CD4-positive, alpha-beta T cell (primary cell): ENCODE measurements around the gene IKZF1. TPM values are rescaled to one million over a fixed set of nuclear protein-coding genes. Genes with fewer than 3 reads are reported as not detected.
A peak's percentile ranks its signal among the peaks of the same experiment; 100 is the strongest.

Source experiments
- ATAC-seq: fragments of 200-7000 bp; cut with Tn5 transposase; one replicate; pipeline ENCODE4 v1.10.0; 2022; ENCODE audit warnings: mild to moderate bottlenecking; ENCODE audit not compliant: poor library complexity
- CTCF ChIA-PET: fragments of 350-600 bp; sonication (Branson Sonifier 250); formaldehyde crosslinking; loops from one replicate; lab custom pipeline; 2021; ENCODE audit warnings: antibody characterized with exemption, inconsistent platforms; lab: Charles Lee
- POLR2A ChIA-PET: fragments of 350-600 bp; sonication (Branson Sonifier 250); formaldehyde crosslinking; loops from one replicate; lab custom pipeline; 2021; ENCODE audit warnings: antibody characterized with exemption, inconsistent platforms; lab: Charles Lee
- DNase-seq, 14 experiments: peaks; one replicate each; pipeline ENCODE4 v3.0.0-alpha.2; 2013 to 2020; ENCODE audit warnings: mixed read lengths in 2 of 14
- H3K27ac ChIP-seq, 2 donors: one replicate each; pipeline versions ENCODE4 v1.5.1 to v1.7.0; 2013; ENCODE audit warnings: low read length in 2 of 2, low read depth in 1 of 2, mild to moderate bottlenecking in 1 of 2
- H3K27me3 ChIP-seq, 2 experiments: 1 replicate in 1 of 2; 2 replicates in 1 of 2; pipeline versions ENCODE4 v1.6.1 to v1.7.0; 2013; ENCODE audit warnings: low read length in 2 of 2, control low read depth in 1 of 2, mild to moderate bottlenecking in 1 of 2, moderate library complexity in 1 of 2; ENCODE audit not compliant: insufficient read depth in 2 of 2, control insufficient read depth in 1 of 2
- H3K36me3 ChIP-seq: one replicate; pipeline ENCODE4 v1.6.1; 2013; ENCODE audit warnings: low read length, control low read depth; ENCODE audit not compliant: insufficient read depth
- H3K4me1 ChIP-seq: one replicate; pipeline ENCODE4 v1.6.1; 2013; ENCODE audit warnings: low read length, control low read depth; ENCODE audit not compliant: insufficient read depth
- H3K4me3 ChIP-seq: one replicate; pipeline ENCODE4 v1.5.1; 2013; ENCODE audit warnings: mild to moderate bottlenecking, low read length, moderate library complexity
- H3K9me3 ChIP-seq, 2 experiments: 1 replicate in 1 of 2; 2 replicates in 1 of 2; pipeline versions ENCODE4 v1.6.1 to v1.7.0; 2013; ENCODE audit warnings: low read length in 2 of 2, mild to moderate bottlenecking in 2 of 2, control low read depth in 1 of 2, moderate library complexity in 1 of 2; ENCODE audit not compliant: control insufficient read depth in 1 of 2, insufficient read depth in 1 of 2
- H3K27ac Mint-ChIP-seq: one replicate; pipeline ENCODE4 v1.8.0; 2020; ENCODE audit warnings: mixed read lengths
- H3K27me3 Mint-ChIP-seq: one replicate; pipeline ENCODE4 v1.8.0; 2021; ENCODE audit warnings: mixed read lengths
- H3K36me3 Mint-ChIP-seq: one replicate; pipeline ENCODE4 v1.8.0; 2021; ENCODE audit warnings: low read depth, mixed read lengths
- H3K4me1 Mint-ChIP-seq: one replicate; pipeline ENCODE4 v1.8.0; 2021; ENCODE audit warnings: low read depth, mixed read lengths
- H3K4me3 Mint-ChIP-seq: one replicate; pipeline ENCODE4 v1.8.0; 2020; ENCODE audit warnings: mild to moderate bottlenecking, mixed read lengths
- H3K9me3 Mint-ChIP-seq: one replicate; pipeline ENCODE4 v1.8.0; 2020; ENCODE audit warnings: mixed read lengths
- CTCF ChIP-seq: fragments of 200-600 bp; IDR thresholded peaks from one replicate; pipeline ENCODE4 v1.8.0; 2022; ENCODE audit warnings: antibody characterized with exemption, mild to moderate bottlenecking
- intact Hi-C, 2 experiments: fragments of 100-400 bp; cut with DNase I in 1 of 2; cut with micrococcal nuclease in 1 of 2; formaldehyde crosslinking; loops; one replicate each; pipeline versions ENCODE4 v1.15.1 to v1.9.0; 2023 to 2025; cut with DNase I, micrococcal nuclease
- total RNA-seq, 174 experiments: library from RNA in 2 of 174; stranded (reverse) in 2 of 174; gene quantifications; one replicate each; pipeline ENCODE4 v1.2.3 and lab custom pipeline; 2021 to 2026

IKZF1 gene
- total RNA-seq, 2 experiments from 2014 or later, result 297 to 300 TPM

- ChIA-PET CTCF (interaction anchor here (1.3 to 7.1 kb wide), 5 partner anchors 6 to 109 kb away, joined by 3 to 45 read pairs (median 6); partner anchors contain the start of gene IKZF1), POLR2A (interaction anchor here (0.7 to 32.3 kb wide), 9 partner anchors 5 to 110 kb away, joined by 3 to 2111 read pairs (median 271); partner anchors contain the start of gene IKZF1)
- no peaks in the 10 kb centered on the region for H3K27me3 Mint-ChIP-seq
- no peak for ATAC-seq
- no peaks in the 10 kb centered on the region for H3K9me3 ChIP-seq
- peak in 5 of 14 experiments; percentile 41 to 60 (median 59) for DNase-seq
- H3K4me3 ChIP-seq, result peak overlapping the region; percentile 55
- peaks cover 78% of the 10 kb centered on the region for H3K4me1 ChIP-seq
- no peaks in the 10 kb centered on the region for H3K9me3 Mint-ChIP-seq
- no peak for TF ChIP-seq CTCF
- no peak overlapping the region for H3K27ac Mint-ChIP-seq
- peaks cover 97% of the 10 kb centered on the region for H3K4me1 Mint-ChIP-seq
- H3K36me3 Mint-ChIP-seq, result peaks cover 80% of the 10 kb centered on the region
- H3K27me3 ChIP-seq, result no peaks in the 10 kb centered on the region
- intact Hi-C loops, result loop anchor here in 1 of 2 experiments (1.0 kb wide), 1 partner anchor 8 kb away; no protein-coding TSS in a partner anchor
- H3K27ac ChIP-seq, result peak overlapping the region; percentile 91 to 93
- H3K36me3 ChIP-seq, result peaks cover 33% of the 10 kb centered on the region
- peak overlapping the region; percentile 100 for H3K4me3 Mint-ChIP-seq
These were observed 10.5 kb downstream of the IKZF1 start for GRCh38 chr7:50314836-50315592.

- DNase-seq (peak in 4 of 14 experiments; percentile 41 to 64 (median 50)), ATAC-seq (no peak)
- H3K4me1 Mint-ChIP-seq, result peaks cover 98% of the 10 kb centered on the region
- Histone ChIP-seq H3K27ac (peak overlapping the region; percentile 91 to 93), H3K36me3 (peaks cover 42% of the 10 kb centered on the region), H3K27me3 (no peaks in the 10 kb centered on the region), H3K4me1 (peaks cover 71% of the 10 kb centered on the region), H3K4me3 (peak overlapping the region; percentile 55), H3K9me3 (no peaks in the 10 kb centered on the region)
- no peaks in the 10 kb centered on the region for H3K27me3 Mint-ChIP-seq
- H3K36me3 Mint-ChIP-seq, result peaks cover 81% of the 10 kb centered on the region
- no peak for TF ChIP-seq CTCF
- POLR2A ChIA-PET, result interaction anchor here (0.6 to 32.3 kb wide), 11 partner anchors 4 to 115 kb away, joined by 3 to 2111 read pairs (median 157); partner anchors contain the start of gene IKZF1
- H3K9me3 Mint-ChIP-seq, result no peaks in the 10 kb centered on the region
- CTCF ChIA-PET, result interaction anchor here (1.3 to 7.1 kb wide), 6 partner anchors 7 to 110 kb away, joined by 3 to 45 read pairs (median 10); partner anchors contain the start of gene IKZF1
- H3K27ac Mint-ChIP-seq, result no peak overlapping the region
- intact Hi-C loops, result loop anchor here (1.0 to 2.0 kb wide), 4 partner anchors 9 to 49 kb away; no protein-coding TSS in a partner anchor
- H3K4me3 Mint-ChIP-seq, result peak overlapping the region; percentile 100
These were observed 11.5 kb downstream of the IKZF1 start for GRCh38 chr7:50315739-50316671.
